DOHH2 (cell line): ENCODE measurements around the gene MYO18B.

Experiments used
- H3F3A ChIP-seq: fragments of 200-600 bp; sonication (generic), shearing (Covaris generic); 2 replicates; pipeline ENCODE4 v1.6.0; 2016; ENCODE audit warnings: antibody characterized with exemption, mild to moderate bottlenecking; ENCODE audit not compliant: control insufficient read depth, insufficient read depth
- H3K27ac ChIP-seq: fragments of 200-600 bp; sonication (generic); 2 replicates; pipeline ENCODE4 v1.5.1; 2014; ENCODE audit warnings: low read depth, mild to moderate bottlenecking, low read length, moderate library complexity
- H3K27me3 ChIP-seq: fragments of 200-600 bp; sonication (generic); 2 replicates; pipeline ENCODE4 v1.6.1; 2014; ENCODE audit warnings: mild to moderate bottlenecking, low read length, mixed read lengths; ENCODE audit not compliant: control insufficient read depth
- H3K36me3 ChIP-seq: fragments of 200-600 bp; sonication (generic); 2 replicates; pipeline ENCODE4 v1.6.1; 2014; ENCODE audit warnings: mild to moderate bottlenecking, low read length, moderate library complexity, mixed read lengths; ENCODE audit not compliant: control insufficient read depth
- H3K4me1 ChIP-seq: fragments of 200-600 bp; sonication (generic); 2 replicates; pipeline ENCODE4 v1.6.1; 2014; ENCODE audit warnings: mild to moderate bottlenecking, low read length, mixed read lengths; ENCODE audit not compliant: control insufficient read depth
- H3K4me2 ChIP-seq: fragments of 200-600 bp; sonication (generic); 2 replicates; pipeline ENCODE4 v1.6.0; 2014; ENCODE audit warnings: mild to moderate bottlenecking, low read length, moderate library complexity
- H3K4me3 ChIP-seq: fragments of 200-600 bp; sonication (generic); 2 replicates; pipeline ENCODE4 v1.5.1; 2014; ENCODE audit warnings: mild to moderate bottlenecking, low read length, mixed read lengths
- H3K79me2 ChIP-seq: fragments of 200-600 bp; sonication (generic); 2 replicates; pipeline ENCODE4 v1.6.1; 2014; ENCODE audit warnings: mild to moderate bottlenecking, low read length, mixed read lengths; ENCODE audit not compliant: control insufficient read depth
- H3K9me2 ChIP-seq: fragments of 200-600 bp; sonication (generic); replicated peaks from 2 replicates; pipeline ENCODE4 v1.6.1; 2014; ENCODE audit warnings: mild to moderate bottlenecking, low read length, mixed read lengths; ENCODE audit not compliant: control insufficient read depth
- H3K9me3 ChIP-seq: fragments of 200-600 bp; sonication (generic); 2 replicates; pipeline ENCODE4 v1.6.1; 2014; ENCODE audit warnings: antibody characterized with exemption, low read length, mixed read lengths; ENCODE audit not compliant: control insufficient read depth, insufficient read depth
- H4K20me1 ChIP-seq: fragments of 200-600 bp; sonication (generic); 2 replicates; pipeline ENCODE4 v1.6.0; 2014; ENCODE audit warnings: low read depth, mild to moderate bottlenecking, antibody characterized with exemption, low read length, moderate library complexity; ENCODE audit not compliant: control insufficient read depth, insufficient read depth
- CTCF ChIP-seq: fragments of 200-600 bp; sonication (generic); IDR thresholded peaks from one replicate; pipeline ENCODE4 v1.5.1; 2014; ENCODE audit warnings: antibody characterized with exemption, mild to moderate bottlenecking, low read depth, low read length; ENCODE audit not compliant: poor library complexity, severe bottlenecking
- EZH2phosphoT487 ChIP-seq: fragments of 200-600 bp; sonication (generic); IDR thresholded peaks from 2 replicates; pipeline ENCODE4 v1.6.1; 2017; ENCODE audit warnings: borderline replicate concordance, mild to moderate bottlenecking, antibody characterized with exemption, low read length, moderate library complexity, mixed read lengths

MYO18B gene

GRCh38 chr22:25874327-25874726 is 132.3 kb downstream of the MYO18B start:
- Histone ChIP-seq H3K27me3 (no peaks in the 10 kb centered on the region), H3K4me2 (no peak overlapping the region), H3K9me2 (no peaks in the 10 kb centered on the region), H3K4me3 (no peak overlapping the region), H3K36me3 (no peaks in the 10 kb centered on the region), H3F3A (no peaks in the 10 kb centered on the region), H3K9me3 (no peaks in the 10 kb centered on the region), H3K27ac (no peak overlapping the region), H3K79me2 (no peaks in the 10 kb centered on the region), H4K20me1 (no peaks in the 10 kb centered on the region), H3K4me1 (no peaks in the 10 kb centered on the region)
- no peak for TF ChIP-seq EZH2phosphoT487
- TF ChIP-seq CTCF = no peak

DNA sequence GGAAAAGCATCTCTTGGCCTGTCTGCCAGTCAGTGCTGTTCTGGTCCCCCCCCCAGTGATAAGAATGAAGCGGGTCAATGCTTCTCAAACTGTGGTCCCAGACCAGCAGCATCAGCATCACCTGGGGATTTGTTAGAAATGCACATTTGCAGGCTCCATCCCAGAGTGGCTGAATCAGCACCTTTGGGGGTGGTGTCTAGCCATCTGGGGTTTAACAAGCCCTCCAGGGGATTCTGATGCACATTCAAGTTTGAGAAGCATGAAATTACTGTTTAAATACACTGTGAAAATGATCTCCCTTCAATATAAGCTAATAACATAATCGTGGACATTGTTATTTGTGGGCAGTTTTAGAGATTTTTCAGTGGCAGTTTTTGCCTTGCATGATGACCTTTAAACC is 133.5 kb downstream of the MYO18B start:
- no peak overlapping the region for H3K27ac ChIP-seq
- H3F3A ChIP-seq = no peaks in the 10 kb centered on the region
- no peaks in the 10 kb centered on the region for H4K20me1 ChIP-seq
- no peaks in the 10 kb centered on the region for H3K36me3 ChIP-seq
- H3K9me2 ChIP-seq = no peaks in the 10 kb centered on the region
- no peak overlapping the region for H3K4me3 ChIP-seq
- H3K4me2 ChIP-seq = no peak overlapping the region
- H3K4me1 ChIP-seq = no peaks in the 10 kb centered on the region
- H3K27me3 ChIP-seq = no peaks in the 10 kb centered on the region
- TF ChIP-seq CTCF (no peak), EZH2phosphoT487 (no peak)
- no peaks in the 10 kb centered on the region for H3K9me3 ChIP-seq
- H3K79me2 ChIP-seq = no peaks in the 10 kb centered on the region

DNA sequence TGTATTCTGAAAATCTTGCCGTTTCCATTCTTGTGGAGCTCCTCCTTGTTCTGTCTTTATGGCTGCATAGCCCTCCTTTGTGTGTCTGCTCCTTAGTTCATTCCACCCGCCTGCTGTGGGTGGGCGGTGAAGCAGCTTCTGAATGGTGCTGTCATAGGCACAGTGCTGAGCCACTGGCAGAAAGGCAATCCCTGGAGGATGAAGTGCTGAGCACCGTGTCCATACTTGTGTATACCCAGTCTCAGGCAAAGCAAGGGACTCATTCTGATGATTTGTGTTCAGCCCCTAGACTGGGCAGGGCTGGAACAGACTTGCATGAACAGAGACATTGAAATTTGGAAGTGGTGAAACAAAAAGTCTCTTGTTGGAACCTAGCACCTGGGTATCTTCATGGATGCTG is 134.9 kb downstream of the MYO18B start:
- Histone ChIP-seq H3K4me2 (no peak overlapping the region), H4K20me1 (no peaks in the 10 kb centered on the region), H3F3A (no peaks in the 10 kb centered on the region), H3K79me2 (no peaks in the 10 kb centered on the region), H3K9me3 (no peaks in the 10 kb centered on the region), H3K9me2 (no peaks in the 10 kb centered on the region), H3K27me3 (no peaks in the 10 kb centered on the region), H3K4me3 (no peak overlapping the region), H3K36me3 (no peaks in the 10 kb centered on the region), H3K27ac (no peak overlapping the region), H3K4me1 (no peaks in the 10 kb centered on the region)
- TF ChIP-seq CTCF (no peak), EZH2phosphoT487 (no peak)

- Histone ChIP-seq H3K27me3 (no peaks in the 10 kb centered on the region), H3K27ac (no peak overlapping the region), H3F3A (no peaks in the 10 kb centered on the region), H3K4me2 (no peak overlapping the region), H3K4me3 (no peak overlapping the region), H3K9me3 (no peaks in the 10 kb centered on the region), H3K36me3 (no peaks in the 10 kb centered on the region), H3K79me2 (no peaks in the 10 kb centered on the region), H4K20me1 (no peaks in the 10 kb centered on the region), H3K4me1 (no peaks in the 10 kb centered on the region), H3K9me2 (no peaks in the 10 kb centered on the region)
- TF ChIP-seq CTCF = no peak
- no peak for TF ChIP-seq EZH2phosphoT487
Measured at GRCh38 chr22:25878933-25879332, 136.9 kb downstream of the MYO18B start.
